Colon (tissue), 2 donors: ENCODE data around the gene SYK.

ENCODE experiments used
- FAIRE-seq: peaks from 2 replicates; lab custom pipeline; 2012; peaks lifted over from hg19 to GRCh38; lab: Jason Lieb, UNC
- donor health status: control.
- donor health status: control.

SYK gene

DNA sequence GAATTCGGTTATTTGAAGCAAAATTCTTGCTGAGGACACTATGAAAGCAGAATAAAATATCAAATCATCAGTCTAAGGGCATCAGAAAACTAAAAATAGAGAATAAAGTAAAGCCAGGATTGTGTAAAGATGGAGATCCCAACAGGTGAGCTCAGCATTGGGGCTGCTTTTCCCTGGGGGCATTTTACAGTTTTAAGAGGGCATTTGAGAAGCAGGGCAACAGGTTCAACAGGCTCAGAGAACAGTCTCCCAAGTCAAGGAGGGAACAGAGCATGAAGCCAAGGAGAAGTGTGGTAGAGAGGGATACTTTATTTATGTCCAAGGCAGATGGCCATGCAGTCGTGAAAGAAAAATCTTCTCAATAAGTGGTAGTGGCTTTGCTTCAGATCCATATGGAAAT, 145.4 kb downstream of the SYK start:
- FAIRE-seq, result no peak
